Measurements from ENCODE around the gene SPTBN5.

- TF ChIP-seq ZFP3 (CRISPR knock-in tag; IDR thresholded peaks at IDR 0.05) (no peak), PATZ1 (CRISPR knock-in tag; IDR thresholded peaks at IDR 0.05; ENCODE audit: borderline replicate concordance) (no peak), ZNF565 (CRISPR knock-in tag; conservative IDR thresholded peaks at IDR 0.05; ENCODE audit: low read depth) (no peak), RARB (CRISPR knock-in tag; IDR thresholded peaks at IDR 0.05) (no peak), OSR1 (CRISPR knock-in tag; IDR thresholded peaks at IDR 0.05) (no peak), ARNTL (CRISPR knock-in tag; IDR thresholded peaks at IDR 0.05; ENCODE audit: borderline replicate concordance, low read depth) (no peak), GLIS3 (CRISPR knock-in tag; IDR thresholded peaks at IDR 0.05) (no peak), PPARA (CRISPR knock-in tag; IDR thresholded peaks at IDR 0.05; ENCODE audit: borderline replicate concordance) (no peak), BACH2 (CRISPR knock-in tag; IDR thresholded peaks at IDR 0.05; ENCODE audit: borderline replicate concordance) (no peak), TSHZ2 (CRISPR knock-in tag; IDR thresholded peaks at IDR 0.05) (no peak), ZC3H10 (CRISPR knock-in tag; IDR thresholded peaks at IDR 0.05) (no peak), ZFP30 (CRISPR knock-in tag; IDR thresholded peaks at IDR 0.05) (no peak)
Observed at GRCh38 chr15:41930221-41930866, 36.5 kb upstream of the SPTBN5 start.
